HepG2 (cell line): ENCODE measurements around the gene PALM. TPM values are rescaled to one million over a fixed set of nuclear protein-coding genes. Genes with fewer than 3 reads are reported as not detected.
A peak's percentile ranks its signal among the peaks of the same experiment; 100 is the strongest.

Source experiments
- ARHGAP35 ChIP-seq: sonication (generic); formaldehyde crosslinking; IDR thresholded peaks from 2 replicates; pipeline ENCODE4 v1.9.0; 2022; ENCODE audit warnings: mild to moderate bottlenecking, inconsistent platforms, moderate library complexity, missing genetic modification reagents, borderline replicate concordance
- ARID2 ChIP-seq: sonication (generic); formaldehyde crosslinking; IDR thresholded peaks from 2 replicates; pipeline ENCODE4 v1.8.1; 2022; ENCODE audit warnings: mild to moderate bottlenecking, missing genetic modification reagents, borderline replicate concordance
- BRF2 ChIP-seq: sonication (generic); formaldehyde crosslinking; IDR thresholded peaks from 2 replicates; pipeline ENCODE4 v1.8.1; 2022; ENCODE audit warnings: mild to moderate bottlenecking, missing genetic modification reagents
- CENPBD1 ChIP-seq: sonication (generic); formaldehyde crosslinking; IDR thresholded peaks from 2 replicates; pipeline ENCODE4 v1.8.0; 2022; ENCODE audit warnings: missing genetic modification reagents, low read depth, mild to moderate bottlenecking, borderline replicate concordance
- E2F2 ChIP-seq: sonication (generic); formaldehyde crosslinking; IDR thresholded peaks from 2 replicates; pipeline ENCODE4 v1.4.0; 2020; ENCODE audit warnings: missing genetic modification reagents, borderline replicate concordance
- EED ChIP-seq: sonication (generic); formaldehyde crosslinking; IDR thresholded peaks from 2 replicates; pipeline ENCODE4 v1.5.0; 2020; ENCODE audit warnings: mild to moderate bottlenecking, missing genetic modification reagents
- ERF ChIP-seq: IDR thresholded peaks from 2 replicates; pipeline ENCODE4 v1.6.1; 2018; ENCODE audit warnings: missing biosample characterization, missing genetic modification reagents
- HNF1B ChIP-seq: sonication (generic); formaldehyde crosslinking; IDR thresholded peaks from 2 replicates; pipeline ENCODE4 v1.5.1; 2020; ENCODE audit warnings: mild to moderate bottlenecking, moderate library complexity, missing genetic modification reagents
- KDM5A ChIP-seq: fragments of 200-600 bp; sonication (generic); IDR thresholded peaks from 2 replicates; pipeline ENCODE4 v1.7.0; 2018; ENCODE audit warnings: antibody characterized with exemption, mild to moderate bottlenecking, low read length, borderline replicate concordance
- KLF9 ChIP-seq: IDR thresholded peaks from 2 replicates; pipeline ENCODE4 v1.6.1; 2016; ENCODE audit warnings: low read depth
- NR2C2 ChIP-seq: sonication (generic); formaldehyde crosslinking; IDR thresholded peaks from 2 replicates; pipeline ENCODE4 v1.4.0; 2020; ENCODE audit warnings: missing genetic modification reagents, mild to moderate bottlenecking, moderate library complexity, borderline replicate concordance
- REPIN1 ChIP-seq: sonication (generic); formaldehyde crosslinking; IDR thresholded peaks from 2 replicates; pipeline ENCODE4 v1.8.0; 2022; ENCODE audit warnings: missing genetic modification reagents, low read depth, mild to moderate bottlenecking, borderline replicate concordance
- RNF219 ChIP-seq: sonication (generic); formaldehyde crosslinking; IDR thresholded peaks from 2 replicates; pipeline ENCODE4 v1.5.0; 2020; ENCODE audit warnings: mild to moderate bottlenecking, missing genetic modification reagents
- ZKSCAN5 ChIP-seq: sonication (generic); formaldehyde crosslinking; IDR thresholded peaks from 2 replicates; pipeline ENCODE4 v1.5.1; 2020; ENCODE audit warnings: mild to moderate bottlenecking, missing genetic modification reagents
- ZNF276 ChIP-seq: sonication (generic); formaldehyde crosslinking; IDR thresholded peaks from 2 replicates; pipeline ENCODE4 v1.4.0; 2020; ENCODE audit warnings: mild to moderate bottlenecking, low read depth, missing genetic modification reagents
- ZNF430 ChIP-seq: sonication (generic); formaldehyde crosslinking; IDR thresholded peaks from 2 replicates; pipeline ENCODE4 v1.9.0; 2021; ENCODE audit warnings: mild to moderate bottlenecking, missing genetic modification reagents
- ZNF44 ChIP-seq: sonication (generic); formaldehyde crosslinking; IDR thresholded peaks from 2 replicates; pipeline ENCODE4 v1.5.1; 2020; ENCODE audit warnings: mild to moderate bottlenecking, missing genetic modification reagents
- ZNF530 ChIP-seq: sonication (generic); formaldehyde crosslinking; IDR thresholded peaks from 2 replicates; pipeline ENCODE4 v1.5.0; 2020; ENCODE audit warnings: low read depth, mild to moderate bottlenecking, missing genetic modification reagents
- ZNF550 ChIP-seq: sonication (generic); formaldehyde crosslinking; IDR thresholded peaks from 2 replicates; pipeline ENCODE4 v1.4.0; 2020; ENCODE audit warnings: mild to moderate bottlenecking, missing genetic modification reagents, borderline replicate concordance
- ZNF713 ChIP-seq: sonication (generic); formaldehyde crosslinking; IDR thresholded peaks from 2 replicates; pipeline ENCODE4 v1.4.0; 2020; ENCODE audit warnings: mild to moderate bottlenecking, missing genetic modification reagents
- polyA plus RNA-seq, 8 experiments: library from polyadenylated mRNA; depleted of rRNA in 3 of 8; stranded (reverse) in 7 of 8; unstranded in 1 of 8; fragments of >200 nt; fragmentation: Illumina TruSeq in 4 of 8; extraction: Trizol in 4 of 8; gene quantifications; 2 replicates each; pipeline versions ENCODE4 v1.2.1 to v1.2.3, GENCODE V29; 2011 to 2016; ENCODE audit warnings: low read depth in 4 of 8, missing spikeins in 1 of 8, mixed read lengths in 1 of 8; ENCODE audit not compliant: insufficient read depth in 1 of 8
- total RNA-seq, 5 experiments: library from RNA; depleted of rRNA; stranded (reverse); fragments of >200 nt; fragmentation: Illumina TruSeq; extraction: Trizol; gene quantifications; 2 replicates each; pipeline ENCODE4 v1.2.3, GENCODE V29; 2016; ENCODE audit warnings: low read depth in 1 of 5

PALM gene
- total and polyA plus RNA-seq, 2 of the 13 experiments (the other 11 are each of a cell fraction or from before 2014, with no cell fraction given), result 4.0 to 9.7 TPM

GRCh38 chr19:739998-740715 lies 31.4 kb downstream of the PALM start (continued):
- TF ChIP-seq ZNF276 (CRISPR knock-in tag) (0 out of 2 replicates have a peak, but pooled peaks have one; percentile 18), ZNF550 (no peak), ZKSCAN5 (peak; percentile 84; the same call in 1 of the 2 replicates), RNF219 (CRISPR knock-in tag) (no peak), ZNF713 (CRISPR knock-in tag) (no peak), ERF (CRISPR knock-in tag) (peak; percentile 79; the same call in 1 of the 2 replicates), KDM5A (no peak), HNF1B (CRISPR knock-in tag) (peak; percentile 37; the same call in 1 of the 2 replicates), ZNF44 (CRISPR knock-in tag) (no peak), ARID2 (CRISPR knock-in tag) (no peak; the same call in 1 of the 2 replicates), CENPBD1 (no peak), BRF2 (CRISPR knock-in tag) (no peak; the same call in 1 of the 2 replicates), E2F2 (CRISPR knock-in tag) (no peak), EED (CRISPR knock-in tag) (0 out of 2 replicates have a peak, but pooled peaks have one; percentile 55), ZNF530 (no peak), KLF9 (no peak), ZNF430 (CRISPR knock-in tag) (peak; percentile 52; the same call in 1 of the 2 replicates), NR2C2 (CRISPR knock-in tag) (peak; percentile 61), ARHGAP35 (CRISPR knock-in tag) (no peak; the same call in 1 of the 2 replicates), REPIN1 (peak; percentile 78; the same call in 1 of the 2 replicates)
